SH-SY5Y (cell line): Measurements from ENCODE around the gene LMCD1.

Experiments used
- GATA2 ChIP-seq: IDR thresholded peaks from 2 replicates; pipeline ENCODE4 v1.6.1; 2011; ENCODE audit warnings: mild to moderate bottlenecking, low read depth, low read length
- GATA3 ChIP-seq: IDR thresholded peaks from 2 replicates; pipeline ENCODE4 v1.6.1; 2011; ENCODE audit warnings: low read depth, mild to moderate bottlenecking, low read length, moderate library complexity

DNA sequence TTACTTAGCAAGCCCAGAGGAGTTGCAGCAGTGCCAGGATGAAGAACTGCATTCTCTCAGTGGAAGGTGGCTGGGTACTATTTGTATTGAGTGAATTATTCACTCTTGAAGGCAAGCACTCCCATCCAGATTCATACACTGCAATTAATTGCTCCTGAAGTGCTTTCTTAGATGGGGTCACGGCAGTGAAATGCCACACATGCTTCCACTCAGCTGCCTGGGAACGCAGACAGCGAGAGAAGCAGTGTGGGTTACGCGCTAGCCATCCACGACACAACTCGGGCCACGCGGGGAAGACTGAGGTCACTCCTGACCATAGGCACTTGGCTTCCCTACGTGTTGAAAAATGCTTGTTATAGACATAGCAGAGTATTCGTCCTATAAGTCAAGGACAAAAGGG is 30.8 kb upstream of the LMCD1 start:
- TF ChIP-seq GATA2 (no peak), GATA3 (no peak)
